SK-N-MC (cell line): ENCODE results near the gene DGLUCY.

Experiments
- EZH2 ChIP-seq: fragments of 200-600 bp; sonication (generic); IDR thresholded peaks from one replicate; pipeline ENCODE4 v1.6.1; 2017; ENCODE audit warnings: antibody characterized with exemption
- FOXP2 ChIP-seq: optimal IDR thresholded peaks from 2 replicates; pipeline ENCODE3; 2011; ENCODE audit warnings: mild to moderate bottlenecking, moderate library complexity; ENCODE audit not compliant: insufficient read depth; ENCODE audit errors: extremely low read length, control extremely low read depth
- POLR2AphosphoS5 ChIP-seq: IDR thresholded peaks from 2 replicates; pipeline ENCODE4 v1.6.1; 2012; ENCODE audit warnings: mild to moderate bottlenecking, low read depth, low read length, borderline replicate concordance

GRCh38 chr14:91205459-91205858 lies 91.6 kb downstream of the DGLUCY start:
- TF ChIP-seq POLR2AphosphoS5 = no peak
- TF ChIP-seq FOXP2 = no peak
- TF ChIP-seq EZH2 = no peak
